Prostate gland (tissue), 2 donors: ENCODE results near the gene COL9A3.

Experiments used
- POLR2AphosphoS5 ChIP-seq: sonication (generic); formaldehyde crosslinking; IDR thresholded peaks from one replicate; pipeline ENCODE4 v1.6.1; 2017; ENCODE audit warnings: antibody characterized with exemption
- TF ChIP-seq, protein P1 (sequence below), 4 experiments: fragments of 200-600 bp in 2 of 4; fragments of 450-650 bp in 2 of 4; sonication (generic) in 2 of 4; IDR thresholded peaks; 1 replicate in 3 of 4; 2 replicates in 1 of 4; pipeline ENCODE4 v1.5.1; 2016 to 2019; ENCODE audit warnings: antibody characterized with exemption in 4 of 4, mild to moderate bottlenecking in 2 of 4, moderate library complexity in 2 of 4

DNA sequence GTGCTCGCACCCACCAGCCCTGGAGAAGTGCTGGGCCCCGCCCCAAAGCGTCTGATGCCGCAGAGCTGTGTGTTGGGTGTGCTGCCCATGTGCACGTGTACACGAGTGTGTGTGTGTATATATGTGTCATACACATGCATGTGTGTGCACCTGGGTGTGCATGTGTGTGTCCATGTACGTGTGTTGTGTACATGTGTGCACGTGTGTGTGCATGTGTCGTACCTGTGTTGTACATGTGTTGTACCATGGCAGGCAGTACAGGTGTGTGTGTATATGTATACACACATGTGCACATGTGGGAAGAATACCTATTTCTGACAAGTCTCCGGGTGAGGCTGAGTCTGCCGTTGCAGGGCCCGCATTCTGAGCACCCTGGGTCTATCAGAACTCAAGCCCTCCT is 26.8 kb upstream of the COL9A3 start:
- no peak for TF ChIP-seq POLR2AphosphoS5
- TF ChIP-seq, protein P1, sequence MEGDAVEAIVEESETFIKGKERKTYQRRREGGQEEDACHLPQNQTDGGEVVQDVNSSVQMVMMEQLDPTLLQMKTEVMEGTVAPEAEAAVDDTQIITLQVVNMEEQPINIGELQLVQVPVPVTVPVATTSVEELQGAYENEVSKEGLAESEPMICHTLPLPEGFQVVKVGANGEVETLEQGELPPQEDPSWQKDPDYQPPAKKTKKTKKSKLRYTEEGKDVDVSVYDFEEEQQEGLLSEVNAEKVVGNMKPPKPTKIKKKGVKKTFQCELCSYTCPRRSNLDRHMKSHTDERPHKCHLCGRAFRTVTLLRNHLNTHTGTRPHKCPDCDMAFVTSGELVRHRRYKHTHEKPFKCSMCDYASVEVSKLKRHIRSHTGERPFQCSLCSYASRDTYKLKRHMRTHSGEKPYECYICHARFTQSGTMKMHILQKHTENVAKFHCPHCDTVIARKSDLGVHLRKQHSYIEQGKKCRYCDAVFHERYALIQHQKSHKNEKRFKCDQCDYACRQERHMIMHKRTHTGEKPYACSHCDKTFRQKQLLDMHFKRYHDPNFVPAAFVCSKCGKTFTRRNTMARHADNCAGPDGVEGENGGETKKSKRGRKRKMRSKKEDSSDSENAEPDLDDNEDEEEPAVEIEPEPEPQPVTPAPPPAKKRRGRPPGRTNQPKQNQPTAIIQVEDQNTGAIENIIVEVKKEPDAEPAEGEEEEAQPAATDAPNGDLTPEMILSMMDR (IDR thresholded peaks at IDR 0.05): no peak
